NT2/D1 (cell line): ENCODE results near the gene EFS.

ENCODE experiments used
- SUZ12 ChIP-seq: IDR thresholded peaks from 2 replicates; pipeline ENCODE4 v1.6.1; 2011; ENCODE audit not compliant: insufficient read length, insufficient read depth; ENCODE audit errors: extremely low read depth
- YY1 ChIP-seq: IDR thresholded peaks from 2 replicates; pipeline ENCODE4 v1.6.1; 2011; ENCODE audit not compliant: insufficient read length, insufficient read depth
- ZNF274 ChIP-seq: IDR thresholded peaks from 2 replicates; pipeline ENCODE4 v1.6.1; 2011; ENCODE audit warnings: mild to moderate bottlenecking, low read depth, low read length

DNA sequence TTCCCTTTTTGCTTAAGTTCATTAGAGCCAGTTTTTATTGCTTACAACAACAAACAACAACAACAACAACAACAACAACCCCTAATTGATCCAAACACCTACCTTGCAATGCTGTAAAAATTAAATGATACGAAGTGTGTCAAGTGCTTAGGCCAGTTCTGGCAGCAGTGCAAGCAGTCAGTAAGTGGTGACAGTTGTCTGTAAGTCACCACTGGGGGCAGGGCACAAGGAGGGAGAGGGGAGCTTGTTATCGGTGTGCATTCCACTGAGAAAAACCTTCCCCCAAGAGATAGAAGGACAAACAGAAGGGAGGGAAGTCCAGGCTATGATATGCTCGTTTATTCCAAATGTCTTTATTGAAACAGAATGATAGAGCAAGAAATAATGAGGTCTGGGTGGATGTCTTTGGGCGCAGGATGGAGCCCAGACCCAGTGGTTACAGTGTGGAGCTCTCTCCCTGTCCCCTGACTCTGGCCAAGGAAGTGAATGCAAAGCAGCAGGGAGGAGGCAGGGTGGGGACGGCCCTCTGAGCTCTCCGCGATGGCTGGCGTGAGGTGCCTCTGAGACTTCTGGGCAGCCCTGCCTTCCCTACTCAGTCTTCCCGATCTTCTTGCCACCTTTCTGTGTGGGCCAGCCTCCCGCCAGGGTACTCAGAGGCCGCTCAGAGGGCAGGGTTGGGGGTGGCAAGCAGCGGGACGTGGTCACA is 18.8 kb downstream of the EFS start:
- TF ChIP-seq YY1, result no peak
- TF ChIP-seq ZNF274, result no peak
- TF ChIP-seq SUZ12, result no peak
